ENCODE data around the gene SLC38A10.

Gene SLC38A10

GRCh38 chr17:81273698-81274470 lies 21.2 kb downstream of the SLC38A10 start:
- DNase-seq: no peak

GRCh38 chr17:81272616-81273015 lies 22.5 kb downstream of the SLC38A10 start:
- no peak for DNase-seq

- DNase-seq: no peak
Measured at GRCh38 chr17:81271226-81271625, 23.9 kb downstream of the SLC38A10 start.

- DNase-seq: no peak
Measured at GRCh38 chr17:81270279-81270678, 24.8 kb downstream of the SLC38A10 start.

- DNase-seq: no peak
Measured at GRCh38 chr17:81267390-81268067, 27.6 kb downstream of the SLC38A10 start.

- no peak for DNase-seq
Measured at GRCh38 chr17:81265576-81265975, 29.5 kb downstream of the SLC38A10 start.

- no peak for DNase-seq
Measured at GRCh38 chr17:81264640-81265039, 30.5 kb downstream of the SLC38A10 start.

- no peak for DNase-seq
Measured at GRCh38 chr17:81263371-81264181, 31.5 kb downstream of the SLC38A10 start.

GRCh38 chr17:81261582-81262336 lies 33.3 kb downstream of the SLC38A10 start:
- DNase-seq: no peak

GRCh38 chr17:81261096-81261495 lies 34.0 kb downstream of the SLC38A10 start:
- no peak for DNase-seq

GRCh38 chr17:81260641-81261040 lies 34.5 kb downstream of the SLC38A10 start:
- DNase-seq: no peak

- no peak for DNase-seq
Measured at GRCh38 chr17:81260171-81260570, 34.9 kb downstream of the SLC38A10 start.

- no peak for DNase-seq
Measured at GRCh38 chr17:81259058-81259605, 36.0 kb downstream of the SLC38A10 start.

GRCh38 chr17:81258292-81258691 lies 36.8 kb downstream of the SLC38A10 start:
- no peak for DNase-seq

- DNase-seq: no peak
Measured at GRCh38 chr17:81257533-81257932, 37.6 kb downstream of the SLC38A10 start.

GRCh38 chr17:81256616-81257015 lies 38.5 kb downstream of the SLC38A10 start:
- DNase-seq: no peak

- DNase-seq: no peak
Measured at GRCh38 chr17:81254955-81255717, 40.0 kb downstream of the SLC38A10 start.

- DNase-seq: peak; percentile 28
Measured at GRCh38 chr17:81253358-81254131, 41.6 kb downstream of the SLC38A10 start.

GRCh38 chr17:81252987-81253329 lies 42.1 kb downstream of the SLC38A10 start:
- no peak for DNase-seq

- no peak for DNase-seq
Measured at GRCh38 chr17:81252326-81252986, 42.7 kb downstream of the SLC38A10 start.
